G401 (cell line): Measurements from ENCODE around the gene ATP8B2. TPM values are rescaled to one million over a fixed set of nuclear protein-coding genes. Genes with fewer than 3 reads are reported as not detected.
"Not testable (repeated sequence)": the region's sequence is repeated elsewhere in the genome, so short reads cannot be mapped to it uniquely, and the experiment has no call there.

Source experiments
- DNase-seq: peaks from one replicate; pipeline ENCODE4 v3.0.0-alpha.2; 2015; ENCODE audit warnings: low spot score
- in situ Hi-C: cut with HindIII; loops from 2 replicates; pipeline ENCODE4 v1.10.0; 2016; ENCODE audit warnings: low sequenced_read_pairs, mixed read lengths
- total RNA-seq: library from RNA; depleted of rRNA; stranded (reverse); fragments of >200 nt; shearing (Covaris generic); gene quantifications from 2 replicates; pipeline ENCODE4 v1.2.3, GENCODE V29; 2014; rRNA removed

The ATP8B2 gene, protein sequence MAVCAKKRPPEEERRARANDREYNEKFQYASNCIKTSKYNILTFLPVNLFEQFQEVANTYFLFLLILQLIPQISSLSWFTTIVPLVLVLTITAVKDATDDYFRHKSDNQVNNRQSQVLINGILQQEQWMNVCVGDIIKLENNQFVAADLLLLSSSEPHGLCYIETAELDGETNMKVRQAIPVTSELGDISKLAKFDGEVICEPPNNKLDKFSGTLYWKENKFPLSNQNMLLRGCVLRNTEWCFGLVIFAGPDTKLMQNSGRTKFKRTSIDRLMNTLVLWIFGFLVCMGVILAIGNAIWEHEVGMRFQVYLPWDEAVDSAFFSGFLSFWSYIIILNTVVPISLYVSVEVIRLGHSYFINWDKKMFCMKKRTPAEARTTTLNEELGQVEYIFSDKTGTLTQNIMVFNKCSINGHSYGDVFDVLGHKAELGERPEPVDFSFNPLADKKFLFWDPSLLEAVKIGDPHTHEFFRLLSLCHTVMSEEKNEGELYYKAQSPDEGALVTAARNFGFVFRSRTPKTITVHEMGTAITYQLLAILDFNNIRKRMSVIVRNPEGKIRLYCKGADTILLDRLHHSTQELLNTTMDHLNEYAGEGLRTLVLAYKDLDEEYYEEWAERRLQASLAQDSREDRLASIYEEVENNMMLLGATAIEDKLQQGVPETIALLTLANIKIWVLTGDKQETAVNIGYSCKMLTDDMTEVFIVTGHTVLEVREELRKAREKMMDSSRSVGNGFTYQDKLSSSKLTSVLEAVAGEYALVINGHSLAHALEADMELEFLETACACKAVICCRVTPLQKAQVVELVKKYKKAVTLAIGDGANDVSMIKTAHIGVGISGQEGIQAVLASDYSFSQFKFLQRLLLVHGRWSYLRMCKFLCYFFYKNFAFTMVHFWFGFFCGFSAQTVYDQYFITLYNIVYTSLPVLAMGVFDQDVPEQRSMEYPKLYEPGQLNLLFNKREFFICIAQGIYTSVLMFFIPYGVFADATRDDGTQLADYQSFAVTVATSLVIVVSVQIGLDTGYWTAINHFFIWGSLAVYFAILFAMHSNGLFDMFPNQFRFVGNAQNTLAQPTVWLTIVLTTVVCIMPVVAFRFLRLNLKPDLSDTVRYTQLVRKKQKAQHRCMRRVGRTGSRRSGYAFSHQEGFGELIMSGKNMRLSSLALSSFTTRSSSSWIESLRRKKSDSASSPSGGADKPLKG
- total RNA-seq = 66.6 and 73.8 TPM in 2 replicates

DNA sequence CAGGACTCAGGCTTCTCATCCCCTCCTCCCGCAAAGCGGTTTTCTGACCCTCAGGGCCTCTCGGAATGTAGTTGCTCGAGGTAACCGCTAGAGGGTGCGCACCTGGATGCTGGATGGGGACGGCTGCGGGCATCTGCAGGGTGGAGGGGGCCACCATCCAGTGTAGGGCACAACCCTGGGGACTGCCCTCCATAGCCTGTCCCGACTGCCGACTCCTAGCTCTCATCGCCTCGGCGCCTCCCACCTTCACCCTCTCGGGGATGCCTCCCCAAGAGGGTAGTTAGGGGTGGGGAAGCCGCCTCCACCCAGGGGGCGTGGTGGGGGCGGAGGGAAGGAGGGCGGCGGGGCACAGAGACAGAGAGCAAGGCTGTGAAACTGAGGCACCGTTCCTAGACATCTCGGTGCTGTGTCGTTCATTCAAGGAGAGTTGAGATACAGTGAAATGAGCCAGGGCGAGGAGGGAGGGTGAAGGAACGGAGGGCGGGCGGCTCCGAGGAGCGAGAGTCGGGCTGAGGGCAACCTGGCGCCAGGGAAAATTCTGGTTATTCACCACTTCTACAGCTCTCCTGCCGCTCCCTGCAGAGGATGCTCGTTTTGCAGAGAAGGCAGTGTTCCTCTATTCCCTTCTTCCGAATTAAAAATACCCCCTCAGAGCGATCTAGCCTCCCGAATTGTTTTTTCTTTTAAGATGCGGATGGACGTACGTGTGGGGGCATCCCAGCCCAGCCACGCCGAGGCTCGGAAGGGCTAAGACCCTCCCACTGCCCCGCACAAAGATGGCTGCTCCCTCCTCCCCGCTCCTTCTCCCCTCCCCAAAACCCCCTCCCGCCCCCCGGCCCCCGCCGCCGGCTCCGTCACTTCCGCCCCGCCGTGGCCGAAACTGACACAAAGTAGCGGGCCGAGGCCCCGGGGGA lies at the start of gene ATP8B2:
TSS of gene ATP8B2 (plus strand) at position 857 of the 914 bp plus-strand sequence. CDS start 2,617 bp downstream, outside the sequence.
- peak; percentile 88 for DNase-seq
- in situ Hi-C loops = no loop called here

DNA sequence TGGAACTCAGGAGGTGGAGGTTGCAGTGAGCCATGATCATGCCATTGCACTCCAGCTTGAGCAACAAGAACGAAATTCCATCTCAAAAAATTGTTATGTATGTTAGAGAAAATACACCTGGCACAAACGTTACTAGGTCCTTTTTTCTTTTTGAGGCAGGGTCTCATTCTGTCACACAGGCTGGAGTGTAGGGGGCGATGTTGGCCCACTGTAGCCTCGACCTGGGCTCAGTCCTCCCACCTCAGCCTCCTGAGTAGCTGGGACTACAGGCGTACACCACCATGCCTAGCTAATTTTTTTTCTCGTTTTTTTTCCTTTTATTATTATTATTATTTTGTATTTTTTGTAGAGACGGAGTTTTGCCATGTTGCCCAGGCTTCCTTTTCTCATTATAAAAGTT lies 48.5 kb upstream of the ATP8B2 start:
- DNase-seq = no peak
- in situ Hi-C loops = no loop called here

DNA sequence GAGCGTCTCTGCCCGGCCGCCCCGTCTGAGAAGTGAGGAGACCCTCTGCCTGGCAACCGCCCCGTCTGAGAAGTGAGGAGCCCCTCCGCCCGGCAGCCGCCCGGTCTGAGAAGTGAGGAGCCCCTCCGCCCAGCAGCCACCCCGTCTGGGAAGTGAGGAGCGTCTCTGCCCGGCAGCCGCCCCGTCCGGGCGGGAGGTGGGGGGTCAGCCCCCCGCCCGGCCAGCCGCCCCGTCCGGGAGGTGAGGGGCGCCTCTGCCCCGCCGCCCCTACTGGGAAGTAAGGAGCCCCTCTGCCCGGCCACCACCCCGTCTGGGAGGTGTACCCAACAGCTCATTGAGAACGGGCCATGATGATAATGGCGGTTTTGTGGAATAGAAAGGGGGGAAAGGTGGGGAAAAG lies 37.7 kb upstream of the ATP8B2 start:
- in situ Hi-C loops, DNase-seq: not testable (repeated sequence)

DNA sequence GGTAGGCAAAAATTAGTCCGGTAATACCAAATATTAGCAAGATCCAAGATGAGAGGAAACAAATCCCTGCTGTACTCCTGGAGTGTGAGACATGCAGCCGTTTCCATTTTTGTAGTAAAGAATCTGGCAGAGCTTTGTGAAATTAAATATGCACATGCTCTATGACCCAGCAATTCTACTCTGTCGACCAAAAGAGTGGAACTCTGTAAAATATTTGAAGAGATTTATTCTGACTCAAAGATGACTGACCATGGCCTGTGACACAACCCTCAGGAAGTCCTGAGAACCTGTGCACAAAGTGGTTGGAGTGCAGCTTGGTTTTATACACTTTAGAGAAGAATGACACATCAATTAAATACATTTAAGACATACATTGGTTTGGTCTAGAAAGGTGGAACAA lies 36.7 kb upstream of the ATP8B2 start:
- in situ Hi-C loops = no loop called here
- DNase-seq = no peak

DNA sequence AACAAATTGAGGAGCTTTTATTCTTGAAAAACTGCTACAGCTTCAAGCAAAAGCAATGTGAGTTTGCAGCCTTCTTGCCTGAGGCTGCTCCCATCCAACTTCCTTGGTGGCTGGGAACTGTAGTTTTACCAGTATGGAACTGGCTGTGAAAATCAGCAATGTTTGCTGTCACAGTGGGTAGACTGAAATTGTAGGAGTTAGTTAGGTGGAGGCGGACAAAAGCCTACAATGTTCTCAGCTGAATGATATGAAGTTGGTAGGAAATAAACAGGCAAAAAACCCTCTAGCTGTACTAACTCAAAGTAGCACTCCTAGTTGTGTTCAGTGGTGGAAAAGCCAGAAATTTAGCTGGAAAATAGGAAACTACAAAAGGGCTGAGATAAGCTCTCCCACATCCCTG lies 34.4 kb upstream of the ATP8B2 start:
- no peak for DNase-seq
- in situ Hi-C loops = no loop called here

DNA sequence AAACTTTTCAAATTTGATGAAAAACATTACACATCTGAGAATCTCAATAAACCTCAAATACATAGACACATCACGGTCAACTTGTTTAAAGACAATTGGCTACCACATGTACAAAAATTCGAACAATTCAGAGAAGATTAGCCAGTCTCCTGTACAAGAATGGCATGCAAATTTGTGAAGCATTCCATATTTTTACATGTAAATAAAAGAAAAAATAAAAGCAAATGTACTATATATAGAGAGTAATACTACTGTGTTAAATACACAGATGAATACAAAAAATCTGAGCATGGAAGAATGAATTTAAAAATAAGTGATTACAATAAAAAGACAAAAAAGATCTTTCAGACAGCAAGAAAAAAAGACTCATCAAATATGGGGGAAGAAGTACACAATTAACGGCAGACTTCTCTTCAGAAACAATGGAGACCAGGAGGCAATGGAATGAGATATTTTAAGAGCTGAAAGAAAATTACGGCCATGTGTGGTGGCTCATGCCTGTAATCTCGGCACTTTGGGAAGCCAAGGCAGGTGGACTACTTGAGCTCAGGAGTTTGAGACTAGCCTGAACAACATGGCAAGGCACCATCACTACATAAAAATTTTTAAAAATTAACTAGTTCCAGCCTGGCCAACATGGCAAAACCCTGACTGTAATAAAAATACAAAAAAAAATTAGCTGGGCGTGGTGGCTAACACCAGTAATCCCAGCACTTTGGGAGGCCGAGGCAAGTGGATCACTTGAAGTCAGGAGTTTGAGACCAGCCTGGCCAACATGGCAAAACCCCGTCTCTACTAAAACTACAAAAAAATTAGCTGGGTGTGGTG lies 29.7 kb upstream of the ATP8B2 start:
- in situ Hi-C loops = no loop called here
- DNase-seq = no peak

DNA sequence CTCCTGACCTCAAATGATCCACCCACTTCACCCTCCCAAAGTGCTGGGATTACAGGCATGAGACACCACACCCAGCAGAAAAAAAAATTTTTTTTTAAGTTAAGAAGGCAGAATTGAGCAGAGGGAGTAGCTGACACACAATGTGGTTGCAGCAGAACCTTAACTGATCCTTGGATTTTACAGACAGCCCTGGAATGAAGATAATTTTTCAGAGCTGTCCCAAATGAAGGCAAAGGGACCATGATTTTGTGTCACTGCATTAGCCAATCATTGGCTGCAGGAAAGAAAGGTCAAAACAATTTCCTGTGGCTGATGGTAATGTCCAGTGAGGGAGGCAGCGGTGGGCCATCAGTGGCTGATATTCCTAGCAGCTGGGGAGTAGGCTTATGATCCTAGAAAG lies 23.7 kb upstream of the ATP8B2 start:
- in situ Hi-C loops = no loop called here
- no peak for DNase-seq

DNA sequence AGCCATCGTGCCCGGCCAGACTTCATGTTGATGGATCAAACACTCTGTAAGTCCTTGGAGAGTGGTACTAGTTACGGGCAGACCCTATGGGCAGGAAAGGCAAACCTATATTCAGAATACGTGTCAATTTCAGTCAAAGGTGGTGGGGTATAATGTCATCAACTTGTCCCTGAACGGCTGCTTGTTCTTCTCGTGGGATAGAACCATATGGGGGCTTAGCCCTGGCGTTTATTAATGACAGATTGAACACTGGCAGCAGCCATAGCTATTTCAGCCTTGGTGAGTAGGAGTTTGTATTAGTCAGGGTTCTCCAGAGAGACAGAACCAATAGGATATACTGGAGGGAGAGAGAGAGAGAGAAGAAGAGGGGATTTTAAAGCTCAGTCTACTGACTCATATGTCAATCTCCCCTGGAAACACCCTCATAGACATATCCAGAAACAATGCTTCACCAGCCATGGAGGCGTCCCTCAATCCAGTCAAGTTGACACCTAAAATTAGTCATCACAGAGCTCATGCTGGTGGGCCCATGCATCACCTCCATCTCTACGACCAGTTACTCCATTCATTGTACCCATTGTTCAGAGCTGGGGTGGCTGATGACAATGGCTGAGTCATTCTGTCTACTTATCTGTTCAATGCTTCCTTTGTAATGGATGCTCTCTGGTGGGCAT lies 20.5 kb upstream of the ATP8B2 start:
- in situ Hi-C loops = no loop called here
- DNase-seq = no peak

DNA sequence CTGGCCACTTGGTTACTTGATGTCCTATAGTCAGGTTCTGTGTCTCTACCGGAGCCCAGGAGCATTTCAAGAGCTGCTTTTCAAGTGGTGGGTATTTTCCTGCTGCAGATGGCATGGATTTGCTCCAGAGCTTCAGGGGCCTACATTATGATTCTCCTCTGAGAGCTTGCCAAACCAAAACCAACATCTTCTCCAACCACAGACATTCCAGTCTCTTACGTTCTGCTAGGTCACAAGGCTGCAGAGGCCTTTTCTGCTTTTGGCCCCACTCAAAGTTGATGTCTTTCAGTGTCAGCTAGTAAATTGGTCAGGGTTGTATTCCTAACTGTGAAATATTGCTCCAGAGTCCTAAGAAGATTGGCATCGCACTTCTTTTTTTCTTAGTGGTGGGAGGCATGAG lies 19.2 kb upstream of the ATP8B2 start:
- in situ Hi-C loops = no loop called here
- no peak for DNase-seq

DNA sequence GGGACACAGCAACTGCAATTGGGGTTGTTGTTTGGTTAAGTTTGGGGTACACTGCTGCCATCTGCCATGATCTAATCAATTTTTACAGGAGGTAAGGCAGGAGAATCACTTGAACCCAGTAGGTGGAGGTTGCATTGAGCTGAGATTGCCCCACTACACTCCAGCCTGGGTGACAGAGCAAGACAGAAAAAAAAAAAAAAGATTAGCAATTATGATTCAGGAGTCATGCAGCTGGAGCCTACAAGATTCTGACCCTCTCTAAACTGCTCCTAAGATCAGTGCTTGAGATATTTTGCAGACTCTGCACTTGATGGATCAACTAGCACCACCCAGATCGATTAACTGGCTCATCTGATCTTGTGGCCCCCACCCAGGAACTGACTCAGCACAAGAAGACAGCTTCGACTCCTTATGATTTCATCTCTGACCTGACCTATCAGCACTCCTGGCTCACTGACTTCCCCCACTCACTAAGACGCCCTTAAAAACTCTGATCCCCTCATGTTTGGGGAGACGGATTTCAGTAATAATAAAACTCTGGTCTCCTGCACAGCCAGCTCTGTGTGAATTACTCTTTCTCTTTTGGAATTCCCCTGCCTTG lies 17.6 kb upstream of the ATP8B2 start:
- in situ Hi-C loops, DNase-seq: not testable (repeated sequence)

DNA sequence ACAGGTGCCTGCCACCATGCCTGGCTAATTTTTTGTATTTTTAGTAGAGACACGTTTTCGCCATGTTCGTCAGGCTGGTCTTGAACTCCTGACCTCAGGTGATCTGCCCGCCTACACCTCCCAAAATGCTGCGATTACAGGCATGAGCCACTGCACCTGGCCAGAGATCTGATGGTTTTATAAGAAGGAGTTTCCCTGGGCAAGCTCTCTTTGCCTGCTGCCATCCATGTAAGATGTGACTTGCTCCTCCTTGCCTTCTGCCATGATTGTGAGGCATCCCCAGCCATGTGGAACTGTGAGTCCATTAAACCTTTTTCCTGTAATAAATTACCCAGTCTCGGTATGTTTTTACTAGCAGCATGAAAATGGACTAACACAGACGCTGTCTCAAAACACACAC lies 16.2 kb upstream of the ATP8B2 start:
- DNase-seq, in situ Hi-C loops: not testable (repeated sequence)

DNA sequence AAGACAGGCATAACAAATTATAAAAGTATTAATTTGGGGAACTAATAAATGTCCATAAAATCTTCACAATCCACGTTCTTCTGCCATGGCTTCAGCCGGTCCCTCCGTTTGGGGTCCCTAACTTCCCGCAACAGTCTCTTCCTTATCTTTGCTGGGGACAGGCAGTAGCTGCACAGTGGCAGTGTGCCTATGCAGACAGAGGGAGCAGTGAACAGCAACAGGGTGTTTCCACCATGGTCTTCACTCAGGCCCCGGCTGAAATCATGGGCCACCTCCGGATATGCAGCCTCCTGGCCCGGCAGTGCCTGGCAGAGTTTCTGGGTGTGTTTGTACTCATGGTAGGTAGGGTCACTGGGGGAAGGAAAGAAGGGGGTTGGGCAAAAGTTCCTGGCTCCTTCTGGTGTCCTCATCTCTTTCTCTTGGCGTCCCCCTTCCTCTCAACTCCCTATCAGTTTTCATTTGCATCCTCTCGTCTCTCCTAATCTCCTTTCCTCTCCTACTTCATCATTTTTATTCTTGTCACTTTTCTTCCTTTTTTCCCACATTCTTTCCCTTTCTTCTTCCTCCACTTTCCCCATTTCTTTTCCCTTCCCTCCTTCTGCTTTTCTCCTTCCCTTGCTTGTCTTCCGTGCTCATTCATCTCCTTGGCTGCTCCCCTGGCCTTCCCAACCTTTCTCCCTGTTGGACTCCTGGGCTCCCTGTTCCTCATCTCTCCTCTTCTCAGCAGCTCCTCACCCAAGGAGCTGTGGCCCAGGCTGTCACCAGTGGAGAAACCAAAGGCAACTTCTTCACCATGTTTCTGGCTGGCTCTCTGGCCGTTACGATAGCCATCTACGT lies 12.9 kb upstream of the ATP8B2 start:
- in situ Hi-C loops, DNase-seq: not testable (repeated sequence)

DNA sequence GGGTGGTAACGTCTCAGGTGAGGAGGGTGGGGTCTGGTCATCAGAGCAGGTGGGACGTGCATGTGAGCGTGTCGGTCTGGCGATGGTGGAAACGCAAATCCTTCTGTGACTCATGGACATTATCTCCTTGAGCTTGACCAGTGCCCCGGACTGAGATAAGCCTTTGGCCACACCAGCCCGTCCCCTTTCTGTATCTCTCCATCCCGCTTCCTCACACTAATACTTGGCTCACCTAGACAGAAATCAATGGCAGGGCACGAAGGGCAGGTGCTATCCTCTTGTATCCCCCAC lies 12.3 kb upstream of the ATP8B2 start:
- no peak for DNase-seq
- in situ Hi-C loops = no loop called here

DNA sequence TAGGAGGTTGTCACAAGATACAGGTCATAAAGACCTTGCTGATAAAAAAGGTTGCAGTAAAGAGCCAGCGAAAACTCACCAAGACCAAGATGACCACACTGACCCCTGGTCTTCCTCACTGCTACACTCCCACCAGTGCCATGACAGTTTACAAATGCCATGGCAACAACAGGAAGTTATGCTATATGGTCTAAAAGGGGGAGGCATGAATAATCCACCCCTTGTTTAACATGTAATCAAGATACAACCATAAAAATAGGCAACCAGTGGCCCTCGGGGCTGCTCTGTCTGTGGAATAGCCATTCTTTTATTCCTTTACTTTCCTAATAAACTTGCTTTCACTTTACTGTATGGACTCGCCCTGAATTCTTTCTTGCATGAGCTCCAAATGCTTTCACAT lies 11.1 kb upstream of the ATP8B2 start:
- in situ Hi-C loops, DNase-seq: not testable (repeated sequence)

DNA sequence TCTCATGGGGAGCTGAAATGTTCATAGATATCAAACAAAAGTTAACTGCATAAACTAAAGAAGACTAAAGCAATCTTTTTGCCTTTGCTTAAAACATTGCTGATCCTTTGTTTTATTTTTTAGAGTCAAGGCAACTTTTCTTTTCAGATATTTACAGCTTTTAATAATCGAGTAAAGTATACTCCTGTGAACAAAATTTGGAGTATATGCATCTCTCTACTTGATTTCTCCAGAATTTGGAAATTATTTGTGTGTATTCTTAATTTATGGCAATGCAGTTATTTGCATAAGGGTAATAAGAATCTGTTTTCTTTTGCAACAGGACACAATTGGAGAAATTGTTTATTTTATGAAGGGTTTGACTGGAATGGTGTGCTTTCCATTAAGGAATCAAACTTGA lies 8.6 kb upstream of the ATP8B2 start:
- in situ Hi-C loops = no loop called here

DNA sequence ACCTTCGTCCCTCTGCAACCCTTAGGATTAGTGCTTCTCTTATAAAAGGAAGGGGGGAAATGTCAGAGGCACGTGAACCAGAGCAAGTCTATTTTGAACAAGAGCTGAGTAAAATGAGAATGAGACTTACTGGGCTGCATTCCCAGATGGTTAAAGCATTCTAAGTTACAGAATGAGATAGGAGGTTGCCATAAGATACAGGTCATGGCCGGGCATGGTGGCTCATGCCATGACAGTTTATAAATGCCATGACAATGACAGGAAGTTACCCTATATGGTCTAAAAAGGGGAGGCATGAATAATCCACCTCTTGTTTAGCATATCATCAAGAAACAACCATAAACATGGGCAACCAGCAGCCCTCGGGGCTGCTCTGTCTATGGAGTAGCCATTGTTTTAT lies 6.9 kb upstream of the ATP8B2 start:
- in situ Hi-C loops = no loop called here
- no peak for DNase-seq

More for the DNA sequence above, 8.6 kb upstream of the ATP8B2 start:
- no peak for DNase-seq
